ENCODE data around the gene C1orf226. TPM values are rescaled to one million over a fixed set of nuclear protein-coding genes. Genes with fewer than 3 reads are reported as not detected.
A peak's percentile ranks its signal among the peaks of the same experiment; 100 is the strongest.

Gene C1orf226
- total and polyA plus RNA-seq, 9 of the 15 experiments (the other 6 are each of a cell fraction or from before 2014, with no cell fraction given) = 0.10 to 1.4 (median 0.47) TPM

- Histone ChIP-seq H3K4me1 (replicated peaks in 1 of 2; ENCODE audit: control insufficient read depth in 2 of 2, insufficient read depth in 2 of 2, low read length in 2 of 2) (peaks cover 78 to 95% of the 10 kb centered on the region in 2 experiments), H3K4me2 (ENCODE audit: insufficient read depth, low read length) (peak overlapping the region; percentile 73), H3K27me3 (ENCODE audit: control insufficient read depth in 2 of 2, insufficient read depth in 2 of 2, low read length in 2 of 2) (no peaks in the 10 kb centered on the region), H4K20me1 (replicated peaks; ENCODE audit: control insufficient read depth, insufficient read depth, low read length) (no peaks in the 10 kb centered on the region), H3K27ac (ENCODE audit: extremely low read depth, low read depth, low read length) (peak overlapping the region; percentile 69; the same call in 2 of the 3 replicates), H2AFZ (ENCODE audit: low read depth, low read length) (no peak overlapping the region), H3K9me3 (replicated peaks; ENCODE audit: control insufficient read depth, insufficient read depth, low read depth, low read length) (no peaks in the 10 kb centered on the region), H3K79me2 (ENCODE audit: control insufficient read depth, insufficient read depth, low read length) (peaks cover 12% of the 10 kb centered on the region; the same call in 2 of the 3 replicates), H3K4me3 (no peak overlapping the region), H3K9ac (ENCODE audit: insufficient read depth in 1 of 2, low read depth in 2 of 2, low read length in 2 of 2) (peak overlapping the region; percentile 45 to 56), H3K9me1 (ENCODE audit: control insufficient read depth, insufficient read depth, low read length) (peaks cover 6% of the 10 kb centered on the region), H3K36me3 (ENCODE audit: control insufficient read depth, insufficient read depth, low read length) (no peaks in the 10 kb centered on the region; the same call in 2 of the 3 replicates)
- DNase-seq (ENCODE audit: extremely low read depth in 1 of 4, low spot score in 3 of 4) (peak in 1 of 4 experiments; percentile 16), ATAC-seq (no peak), FAIRE-seq (no peak)
- in situ Hi-C loops (cut with MboI) (no loop called here), intact Hi-C loops (cut with micrococcal nuclease) (no loop called here)
- POLR2A ChIA-PET = no interaction called here
- WGBS (ENCODE audit: insufficient coverage, low coverage, missing lambda C conversion rate) = 86% methylated on average over 10 of the region's 10 CpGs
- no TSS peak for BruUV-seq (replicated peaks)
- CTCF ChIA-PET (ENCODE audit: low intra/inter-chr PET ratio) = no interaction called here
- no peak for TF ChIP-seq ZNF175 (CRISPR knock-in tag; IDR thresholded peaks at IDR 0.05; ENCODE audit: low read depth)
- TF ChIP-seq, protein P1, sequence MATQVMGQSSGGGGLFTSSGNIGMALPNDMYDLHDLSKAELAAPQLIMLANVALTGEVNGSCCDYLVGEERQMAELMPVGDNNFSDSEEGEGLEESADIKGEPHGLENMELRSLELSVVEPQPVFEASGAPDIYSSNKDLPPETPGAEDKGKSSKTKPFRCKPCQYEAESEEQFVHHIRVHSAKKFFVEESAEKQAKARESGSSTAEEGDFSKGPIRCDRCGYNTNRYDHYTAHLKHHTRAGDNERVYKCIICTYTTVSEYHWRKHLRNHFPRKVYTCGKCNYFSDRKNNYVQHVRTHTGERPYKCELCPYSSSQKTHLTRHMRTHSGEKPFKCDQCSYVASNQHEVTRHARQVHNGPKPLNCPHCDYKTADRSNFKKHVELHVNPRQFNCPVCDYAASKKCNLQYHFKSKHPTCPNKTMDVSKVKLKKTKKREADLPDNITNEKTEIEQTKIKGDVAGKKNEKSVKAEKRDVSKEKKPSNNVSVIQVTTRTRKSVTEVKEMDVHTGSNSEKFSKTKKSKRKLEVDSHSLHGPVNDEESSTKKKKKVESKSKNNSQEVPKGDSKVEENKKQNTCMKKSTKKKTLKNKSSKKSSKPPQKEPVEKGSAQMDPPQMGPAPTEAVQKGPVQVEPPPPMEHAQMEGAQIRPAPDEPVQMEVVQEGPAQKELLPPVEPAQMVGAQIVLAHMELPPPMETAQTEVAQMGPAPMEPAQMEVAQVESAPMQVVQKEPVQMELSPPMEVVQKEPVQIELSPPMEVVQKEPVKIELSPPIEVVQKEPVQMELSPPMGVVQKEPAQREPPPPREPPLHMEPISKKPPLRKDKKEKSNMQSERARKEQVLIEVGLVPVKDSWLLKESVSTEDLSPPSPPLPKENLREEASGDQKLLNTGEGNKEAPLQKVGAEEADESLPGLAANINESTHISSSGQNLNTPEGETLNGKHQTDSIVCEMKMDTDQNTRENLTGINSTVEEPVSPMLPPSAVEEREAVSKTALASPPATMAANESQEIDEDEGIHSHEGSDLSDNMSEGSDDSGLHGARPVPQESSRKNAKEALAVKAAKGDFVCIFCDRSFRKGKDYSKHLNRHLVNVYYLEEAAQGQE (IDR thresholded peaks at IDR 0.05; ENCODE audit: borderline replicate concordance) = peak; percentile 9; the same call in 1 of the 2 replicates
- TF ChIP-seq, protein P1 (CRISPR knock-in tag; IDR thresholded peaks at IDR 0.05; ENCODE audit: low read depth) = no peak
- no peak for TF ChIP-seq ETV6 (IDR thresholded peaks at IDR 0.05; ENCODE audit: borderline replicate concordance in 1 of 2, low read depth in 2 of 2, low read length in 1 of 2)
- TF ChIP-seq ETV6 (CRISPR knock-in tag; IDR thresholded peaks at IDR 0.05; ENCODE audit: borderline replicate concordance) = no peak
- TF ChIP-seq NEUROD1 (IDR thresholded peaks at IDR 0.05; ENCODE audit: borderline replicate concordance, low read depth, low read length, partially characterized antibody) = peak; percentile 16
Observed at GRCh38 chr1:162384601-162385279, 3.2 kb downstream of the C1orf226 start.
